HCT116 (cell line): Measurements from ENCODE around the gene RASGEF1C. TPM values are rescaled to one million over a fixed set of nuclear protein-coding genes. Genes with fewer than 3 reads are reported as not detected.

ENCODE experiments used
- ATAC-seq: fragments of 200-7000 bp; cut with Tn5 transposase; 2 replicates; pipeline ENCODE4 v1.9.1; 2020; ENCODE audit warnings: mild to moderate bottlenecking, moderate library complexity
- BruUV-seq: library from RNA; stranded (reverse); fragments of 400-500 nt; replicated peaks from 2 replicates; lab custom pipeline; 2021; lab: Mats Ljungman, UMichigan
- CTCF ChIA-PET: fragments of 300-600 bp; sonication (Branson Sonifier 250); formaldehyde crosslinking; loops from one replicate; lab custom pipeline; 2021; ENCODE audit warnings: antibody characterized with exemption; lab: Charles Lee
- POLR2A ChIA-PET: fragments of 300-600, 350-600 bp; sonication (Branson Sonifier 250); formaldehyde crosslinking; loops from one replicate; lab custom pipeline; 2021; ENCODE audit warnings: antibody characterized with exemption; lab: Charles Lee
- RAD21 ChIA-PET, 2 experiments: fragments of 300-600 bp; sonication (Branson Sonifier 250); formaldehyde crosslinking; loops; one replicate each; lab custom pipeline; 2023; ENCODE audit warnings: low total read pairs in 2 of 2; ENCODE audit not compliant: uncharacterized antibody in 2 of 2, unreplicated experiment in 2 of 2, low non-redundant PET in 1 of 2; lab: Charles Lee
- DNase-seq: peaks from one replicate; pipeline ENCODE4 v3.0.0-alpha.2; 2010; ENCODE audit warnings: low read depth, low spot score
- H2AFZ ChIP-seq: fragments of 200-600 bp; shearing (Covaris generic), sonication (generic); 2 replicates; pipeline ENCODE4 v1.6.1; 2017; ENCODE audit warnings: low read depth, mixed run types, mixed read lengths, antibody characterized with exemption, low read length; ENCODE audit not compliant: poor library complexity, severe bottlenecking
- H3K27ac ChIP-seq: 2 replicates; pipeline ENCODE4 v1.5.1; 2012; ENCODE audit warnings: low read depth, low read length
- H3K27me3 ChIP-seq: fragments of 200-600 bp; sonication (generic); 2 replicates; pipeline ENCODE4 v1.6.1; 2016; ENCODE audit warnings: mixed run types, low read length, mixed read lengths; ENCODE audit not compliant: insufficient read depth
- H3K36me3 ChIP-seq, 2 experiments: fragments of 200-500 bp in 1 of 2; fragments of 200-600 bp in 1 of 2; sonication (Bioruptor generic) in 1 of 2; sonication (generic) in 1 of 2; 2 replicates each; pipeline versions ENCODE4 v1.5.1 to v1.6.1; 2014 to 2016; ENCODE audit warnings: low read length in 2 of 2, inconsistent platforms in 1 of 2, mixed read lengths in 1 of 2, mixed run types in 1 of 2; ENCODE audit not compliant: insufficient read depth in 2 of 2, control insufficient read depth in 1 of 2
- H3K4me1 ChIP-seq, 2 experiments: fragments of 200-600 bp in 1 of 2; sonication (generic) in 1 of 2; 2 replicates each; pipeline versions ENCODE4 v1.5.1 to v1.6.1; 2012 to 2017; ENCODE audit warnings: low read length in 2 of 2, inconsistent platforms in 1 of 2, mild to moderate bottlenecking in 1 of 2, mixed read lengths in 1 of 2, mixed run types in 1 of 2, moderate library complexity in 1 of 2; ENCODE audit not compliant: insufficient read depth in 2 of 2, control insufficient read depth in 1 of 2
- H3K4me2 ChIP-seq: fragments of 200-600 bp; sonication (generic); 2 replicates; pipeline ENCODE4 v1.6.1; 2017; ENCODE audit warnings: mixed run types, low read length, mixed read lengths
- H3K4me3 ChIP-seq, 2 experiments: fragments of 200-600 bp in 1 of 2; sonication (generic) in 1 of 2; replicated peaks in 1 of 2; 2 replicates each; pipeline ENCODE4 v1.5.1; 2011 to 2016; ENCODE audit warnings: low read length in 2 of 2, control low read depth in 1 of 2, low read depth in 1 of 2, mild to moderate bottlenecking in 1 of 2, mixed read lengths in 1 of 2, mixed run types in 1 of 2
- H3K79me2 ChIP-seq: fragments of 200-600 bp; sonication (generic); 2 replicates; pipeline ENCODE4 v1.6.1; 2017; ENCODE audit warnings: mild to moderate bottlenecking, mixed run types, low read length, moderate library complexity, mixed read lengths; ENCODE audit not compliant: insufficient read depth
- H3K9ac ChIP-seq: fragments of 200-600 bp; sonication (generic); 2 replicates; pipeline ENCODE4 v1.6.1; 2016; ENCODE audit warnings: low read length, mixed read lengths
- H3K9me2 ChIP-seq: fragments of 200-600 bp; sonication (generic), shearing (Covaris generic); 2 replicates; pipeline ENCODE4 v1.6.1; 2017; ENCODE audit warnings: mixed run types, mild to moderate bottlenecking, moderate library complexity; ENCODE audit not compliant: insufficient read depth
- H3K9me3 ChIP-seq, 2 experiments: fragments of 200-500 bp in 1 of 2; fragments of 200-600 bp in 1 of 2; sonication (Bioruptor generic) in 1 of 2; sonication (generic) in 1 of 2; 2 replicates each; pipeline ENCODE4 v1.6.1; 2014 to 2017; ENCODE audit warnings: low read length in 2 of 2, mixed read lengths in 2 of 2, inconsistent platforms in 1 of 2, low read depth in 1 of 2, mild to moderate bottlenecking in 1 of 2, mixed run types in 1 of 2, moderate library complexity in 1 of 2; ENCODE audit not compliant: control insufficient read depth in 1 of 2, insufficient read depth in 1 of 2
- H4K20me1 ChIP-seq: fragments of 200-600 bp; sonication (generic), shearing (Covaris generic); 2 replicates; pipeline ENCODE4 v1.6.1; 2017; ENCODE audit warnings: mixed run types, mild to moderate bottlenecking, moderate library complexity; ENCODE audit not compliant: insufficient read depth
- CBX3 ChIP-seq: IDR thresholded peaks from 2 replicates; pipeline ENCODE4 v1.6.1; 2012; ENCODE audit warnings: low read depth
- CEBPB ChIP-seq: IDR thresholded peaks from 2 replicates; pipeline ENCODE4 v1.6.1; 2012; ENCODE audit warnings: low read depth
- EGR1 ChIP-seq: IDR thresholded peaks from 2 replicates; pipeline ENCODE4 v1.6.1; 2012; ENCODE audit warnings: low read depth
- ELF1 ChIP-seq: IDR thresholded peaks from 2 replicates; pipeline ENCODE4 v1.6.1; 2012; ENCODE audit warnings: low read depth, borderline replicate concordance
- EZH2 ChIP-seq: fragments of 200-600 bp; sonication (generic); IDR thresholded peaks from 2 replicates; pipeline ENCODE4 v1.6.1; 2017; ENCODE audit warnings: antibody characterized with exemption, mixed run types
- FOSL1 ChIP-seq: IDR thresholded peaks from 2 replicates; pipeline ENCODE4 v1.6.1; 2012; ENCODE audit warnings: low read depth
- JUND ChIP-seq: IDR thresholded peaks from 2 replicates; pipeline ENCODE4 v1.6.1; 2012
- MAX ChIP-seq: IDR thresholded peaks from 2 replicates; pipeline ENCODE4 v1.6.1; 2012
- POLR2AphosphoS5 ChIP-seq: IDR thresholded peaks from 2 replicates; pipeline ENCODE4 v1.6.1; 2011; ENCODE audit warnings: mild to moderate bottlenecking, low read depth, low read length, moderate library complexity
- RAD21 ChIP-seq: IDR thresholded peaks from 2 replicates; pipeline ENCODE4 v1.6.1; 2012; ENCODE audit warnings: low read depth, mild to moderate bottlenecking
- REST ChIP-seq: IDR thresholded peaks from 2 replicates; pipeline ENCODE4 v1.6.1; 2012; ENCODE audit warnings: low read depth
- SP1 ChIP-seq: IDR thresholded peaks from 2 replicates; pipeline ENCODE4 v1.6.1; 2012; ENCODE audit warnings: low read depth
- SRF ChIP-seq: IDR thresholded peaks from 2 replicates; pipeline ENCODE4 v1.6.1; 2012; ENCODE audit warnings: low read depth
- ZFX ChIP-seq: fragments of 450-650 bp; IDR thresholded peaks from 2 replicates; pipeline ENCODE4 v1.6.1; 2017
- ZNF274 ChIP-seq: fragments of 200-500 bp; sonication (Bioruptor generic); IDR thresholded peaks from 2 replicates; pipeline ENCODE4 v1.6.1; 2014; ENCODE audit warnings: mild to moderate bottlenecking, low read depth, low read length, inconsistent platforms
- intact Hi-C: fragments of 100-400 bp; cut with micrococcal nuclease; formaldehyde crosslinking; loops from 2 replicates; pipeline ENCODE4 v1.10.0; 2022
- total RNA-seq: library from RNA; stranded (reverse); gene quantifications from one replicate; pipeline ENCODE4 v1.2.1, GENCODE V29; 2021; ENCODE audit not compliant: unreplicated experiment

The RASGEF1C gene
- total RNA-seq, 1 experiment from 2014 or later: 1.2 TPM

GRCh38 chr5:180136630-180137381 is 72.2 kb downstream of the RASGEF1C start:
- POLR2A ChIA-PET: no interaction called here
- Histone ChIP-seq H2AFZ (no peak overlapping the region), H3K9me2 (no peaks in the 10 kb centered on the region), H3K36me3 (no peaks in the 10 kb centered on the region), H3K9me3 (no peaks in the 10 kb centered on the region), H4K20me1 (no peaks in the 10 kb centered on the region), H3K79me2 (no peaks in the 10 kb centered on the region), H3K4me1 (peaks cover 11 to 23% of the 10 kb centered on the region in 2 experiments), H3K9ac (no peak overlapping the region), H3K4me3 (no peak overlapping the region), H3K27me3 (no peaks in the 10 kb centered on the region)
- no peak for DNase-seq
- no TSS peak for BruUV-seq
- TF ChIP-seq CBX3: no peak
- TF ChIP-seq POLR2AphosphoS5: no peak
- no peak for TF ChIP-seq RAD21
- no peak for TF ChIP-seq SRF
- TF ChIP-seq EZH2: no peak
- no peak for TF ChIP-seq ZNF274
- no peak for TF ChIP-seq REST
- TF ChIP-seq EGR1: no peak
- no peak for TF ChIP-seq SP1
- TF ChIP-seq ELF1: no peak
- no peak for TF ChIP-seq MAX
- TF ChIP-seq FOSL1: no peak
- TF ChIP-seq JUND: no peak
- no peak for TF ChIP-seq ZFX
- TF ChIP-seq CEBPB: no peak
- TF ChIP-seq, all 23 proteins: peak for 0
- RAD21 ChIA-PET: no interaction called here
- Histone ChIP-seq H3K4me2 (no peak overlapping the region), H3K27ac (no peak overlapping the region)
- intact Hi-C loops: no loop called here
- ATAC-seq: peak; percentile 65
- CTCF ChIA-PET: no interaction called here
